Neural crest cell (in vitro differentiated cells): Measurements from ENCODE around the gene GJA9. TPM values are rescaled to one million over a fixed set of nuclear protein-coding genes. Genes with fewer than 3 reads are reported as not detected.

Experiments used
- DNase-seq: peaks from one replicate; pipeline ENCODE4 v3.0.0; 2021; ENCODE audit warnings: low read depth, mixed read lengths, low spot score
- H3K27ac Mint-ChIP-seq: one replicate; pipeline ENCODE4 v1.8.0; 2021; ENCODE audit warnings: mild to moderate bottlenecking, mixed read lengths; ENCODE audit not compliant: unreplicated experiment
- H3K27me3 Mint-ChIP-seq: 2 replicates; pipeline ENCODE4 v1.8.0; 2021; ENCODE audit warnings: low read depth, mild to moderate bottlenecking, mixed read lengths
- H3K36me3 Mint-ChIP-seq: 2 replicates; pipeline ENCODE4 v1.8.0; 2021; ENCODE audit warnings: low read depth, mild to moderate bottlenecking, mixed read lengths
- H3K4me1 Mint-ChIP-seq: 2 replicates; pipeline ENCODE4 v1.8.0; 2021; ENCODE audit warnings: mixed read lengths
- H3K4me3 Mint-ChIP-seq: one replicate; pipeline ENCODE4 v1.8.0; 2021; ENCODE audit warnings: mild to moderate bottlenecking, mixed read lengths
- H3K9me3 Mint-ChIP-seq: 2 replicates; pipeline ENCODE4 v1.8.0; 2021; ENCODE audit warnings: mixed read lengths
- CTCF ChIP-seq: fragments of 200-600 bp; sonication (generic); conservative IDR thresholded peaks from 2 replicates; pipeline ENCODE4 v1.5.0; 2021; ENCODE audit warnings: antibody characterized with exemption, mild to moderate bottlenecking
- total RNA-seq: library from RNA; stranded (reverse); gene quantifications from 2 replicates; pipeline ENCODE4 v1.2.1, GENCODE V29; 2021

The GJA9 gene
- total RNA-seq, 1 donor from 2014 or later: not detected

- H3K4me3 Mint-ChIP-seq: no peak overlapping the region
- H3K27me3 Mint-ChIP-seq: no peaks in the 10 kb centered on the region
- H3K4me1 Mint-ChIP-seq: peaks cover 16% of the 10 kb centered on the region
- no peak overlapping the region for H3K27ac Mint-ChIP-seq
- H3K9me3 Mint-ChIP-seq: no peaks in the 10 kb centered on the region
- TF ChIP-seq CTCF: peak; percentile 92
- DNase-seq: peak; percentile 64
- peaks cover 8% of the 10 kb centered on the region for H3K36me3 Mint-ChIP-seq
Observed at GRCh38 chr1:38834937-38835827, 46.2 kb downstream of the GJA9 start.

GRCh38 chr1:38834221-38834782 is 47.1 kb downstream of the GJA9 start:
- H3K27ac Mint-ChIP-seq: no peak overlapping the region
- peaks cover 6% of the 10 kb centered on the region for H3K36me3 Mint-ChIP-seq
- no peaks in the 10 kb centered on the region for H3K27me3 Mint-ChIP-seq
- no peak for TF ChIP-seq CTCF
- H3K9me3 Mint-ChIP-seq: no peaks in the 10 kb centered on the region
- peaks cover 16% of the 10 kb centered on the region for H3K4me1 Mint-ChIP-seq
- no peak for DNase-seq
- H3K4me3 Mint-ChIP-seq: no peak overlapping the region

GRCh38 chr1:38833146-38833545 is 48.2 kb downstream of the GJA9 start:
- no peaks in the 10 kb centered on the region for H3K9me3 Mint-ChIP-seq
- peaks cover 2% of the 10 kb centered on the region for H3K36me3 Mint-ChIP-seq
- H3K4me3 Mint-ChIP-seq: no peak overlapping the region
- peaks cover 16% of the 10 kb centered on the region for H3K4me1 Mint-ChIP-seq
- H3K27me3 Mint-ChIP-seq: no peaks in the 10 kb centered on the region
- DNase-seq: no peak
- no peak for TF ChIP-seq CTCF
- H3K27ac Mint-ChIP-seq: no peak overlapping the region

GRCh38 chr1:38832370-38832734 is 49.0 kb downstream of the GJA9 start:
- no peak overlapping the region for H3K27ac Mint-ChIP-seq
- no peak overlapping the region for H3K4me3 Mint-ChIP-seq
- no peaks in the 10 kb centered on the region for H3K36me3 Mint-ChIP-seq
- H3K4me1 Mint-ChIP-seq: peaks cover 16% of the 10 kb centered on the region
- no peak for TF ChIP-seq CTCF
- H3K9me3 Mint-ChIP-seq: no peaks in the 10 kb centered on the region
- H3K27me3 Mint-ChIP-seq: no peaks in the 10 kb centered on the region
- DNase-seq: no peak

- H3K9me3 Mint-ChIP-seq: no peaks in the 10 kb centered on the region
- no peaks in the 10 kb centered on the region for H3K27me3 Mint-ChIP-seq
- peaks cover 16% of the 10 kb centered on the region for H3K4me1 Mint-ChIP-seq
Observed at GRCh38 chr1:38831731-38832369, 49.5 kb downstream of the GJA9 start.

More at GRCh38 chr1:38831731-38832369, 49.5 kb downstream of the GJA9 start:
- no peak overlapping the region for H3K27ac Mint-ChIP-seq
- no peak for DNase-seq
- no peak for TF ChIP-seq CTCF
- no peak overlapping the region for H3K4me3 Mint-ChIP-seq
- H3K36me3 Mint-ChIP-seq: no peaks in the 10 kb centered on the region
